SK-N-SH treated with all-trans-retinoic acid at 6 μM for 48 hours (cell line): ENCODE results near the gene TET3.

Experiments
- ATAC-seq: fragments of 200-7000 bp; cut with Tn5 transposase; 3 replicates; pipeline ENCODE4 v1.9.1; 2020; ENCODE audit warnings: mild to moderate bottlenecking, moderate library complexity
- ARNTL ChIP-seq: fragments of 450-650 bp; formaldehyde crosslinking; IDR thresholded peaks from 2 replicates; pipeline ENCODE4 v1.5.0; 2020; ENCODE audit warnings: low read depth, mild to moderate bottlenecking, moderate library complexity, borderline replicate concordance
- BACH2 ChIP-seq: fragments of 250-450 bp; sonication (Bioruptor Pico); IDR thresholded peaks from 2 replicates; pipeline ENCODE4 v1.9.0; 2021; ENCODE audit warnings: mild to moderate bottlenecking, borderline replicate concordance
- CSDC2 ChIP-seq: fragments of 250-450 bp; sonication (Bioruptor Pico); IDR thresholded peaks from 2 replicates; pipeline ENCODE4 v1.5.0; 2020; ENCODE audit warnings: mild to moderate bottlenecking, moderate library complexity
- ESRRG ChIP-seq: fragments of 250-450 bp; sonication (Bioruptor Pico); IDR thresholded peaks from 2 replicates; pipeline ENCODE4 v1.6.1; 2021; ENCODE audit warnings: mild to moderate bottlenecking
- GLIS3 ChIP-seq: fragments of 250-450 bp; sonication (Bioruptor Pico); IDR thresholded peaks from 2 replicates; pipeline ENCODE4 v1.5.0; 2020; ENCODE audit warnings: mild to moderate bottlenecking, moderate library complexity
- ISL1 ChIP-seq: fragments of 250-450 bp; sonication (Bioruptor Pico); IDR thresholded peaks from 2 replicates; pipeline ENCODE4 v2.1.2; 2022; ENCODE audit warnings: mild to moderate bottlenecking, moderate library complexity
- OSR1 ChIP-seq: fragments of 250-450 bp; sonication (Bioruptor Pico); IDR thresholded peaks from 2 replicates; pipeline ENCODE4 v1.8.0; 2022; ENCODE audit warnings: moderate library complexity, mild to moderate bottlenecking, inconsistent platforms
- PPARA ChIP-seq: fragments of 250-450 bp; sonication (Bioruptor Pico); IDR thresholded peaks from 2 replicates; pipeline ENCODE4 v1.5.0; 2020; ENCODE audit warnings: mild to moderate bottlenecking, borderline replicate concordance
- RARB ChIP-seq: fragments of 250-450 bp; sonication (Bioruptor Pico); IDR thresholded peaks from 2 replicates; pipeline ENCODE4 v1.8.0; 2021; ENCODE audit warnings: mild to moderate bottlenecking, moderate library complexity
- SNAI2 ChIP-seq: fragments of 250-450 bp; sonication (Bioruptor Pico); IDR thresholded peaks from 2 replicates; pipeline ENCODE4 v1.5.0; 2020; ENCODE audit warnings: mild to moderate bottlenecking, moderate library complexity
- TCF4 ChIP-seq: fragments of 250-450 bp; sonication (Bioruptor Pico); IDR thresholded peaks from 2 replicates; pipeline ENCODE4 v1.8.0; 2021; ENCODE audit warnings: mild to moderate bottlenecking, moderate library complexity, borderline replicate concordance
- TOX ChIP-seq: fragments of 250-450 bp; sonication (Bioruptor Pico); IDR thresholded peaks from 2 replicates; pipeline ENCODE4 v1.8.0; 2021; ENCODE audit warnings: mild to moderate bottlenecking, moderate library complexity, borderline replicate concordance
- ZC3H10 ChIP-seq: fragments of 250-450 bp; sonication (Bioruptor Pico); IDR thresholded peaks from 2 replicates; pipeline ENCODE4 v1.5.1; 2021; ENCODE audit warnings: mild to moderate bottlenecking, moderate library complexity
- ZFP3 ChIP-seq: fragments of 250-450 bp; sonication (Bioruptor Pico); IDR thresholded peaks from 2 replicates; pipeline ENCODE4 v1.5.0; 2020; ENCODE audit warnings: mild to moderate bottlenecking, moderate library complexity
- ZFP30 ChIP-seq: fragments of 450-650 bp; formaldehyde crosslinking; IDR thresholded peaks from 2 replicates; pipeline ENCODE4 v1.5.0; 2022; ENCODE audit warnings: mild to moderate bottlenecking, moderate library complexity
- ZNF565 ChIP-seq: fragments of 450-650 bp; formaldehyde crosslinking; conservative IDR thresholded peaks from 2 replicates; pipeline ENCODE4 v1.5.0; 2020; ENCODE audit warnings: low read depth, mild to moderate bottlenecking, moderate library complexity
- ZNF70 ChIP-seq: fragments of 450-650 bp; formaldehyde crosslinking; IDR thresholded peaks from 2 replicates; pipeline ENCODE4 v1.5.0; 2020; ENCODE audit warnings: mild to moderate bottlenecking, moderate library complexity
- ZNF8 ChIP-seq: fragments of 450-650 bp; formaldehyde crosslinking; IDR thresholded peaks from 2 replicates; pipeline ENCODE4 v1.5.0; 2020; ENCODE audit warnings: mild to moderate bottlenecking, moderate library complexity
- TF ChIP-seq, protein P1 (sequence below): fragments of 250-450 bp; sonication (Bioruptor Pico); IDR thresholded peaks from 2 replicates; pipeline ENCODE4 v1.8.0; 2020; ENCODE audit warnings: mild to moderate bottlenecking, moderate library complexity, borderline replicate concordance
- TF ChIP-seq, protein P2 (sequence below): fragments of 250-450 bp; sonication (Bioruptor Pico); IDR thresholded peaks from 2 replicates; pipeline ENCODE4 v1.5.1; 2020; ENCODE audit warnings: low read depth, mild to moderate bottlenecking, moderate library complexity
- TF ChIP-seq, protein P3 (sequence below): fragments of 250-450 bp; sonication (Bioruptor Pico); IDR thresholded peaks from 2 replicates; pipeline ENCODE4 v1.5.1; 2021; ENCODE audit warnings: mild to moderate bottlenecking, moderate library complexity
- TF ChIP-seq, protein P4 (sequence below): fragments of 250-450 bp; sonication (Bioruptor Pico); IDR thresholded peaks from 2 replicates; pipeline ENCODE4 v1.8.0; 2021; ENCODE audit warnings: low read depth, mild to moderate bottlenecking, moderate library complexity, borderline replicate concordance
- TF ChIP-seq, protein P5 (sequence below): fragments of 250-450 bp; sonication (Bioruptor Pico); IDR thresholded peaks from 2 replicates; pipeline ENCODE4 v1.5.0; 2020; ENCODE audit warnings: mild to moderate bottlenecking, moderate library complexity

Gene TET3

DNA sequence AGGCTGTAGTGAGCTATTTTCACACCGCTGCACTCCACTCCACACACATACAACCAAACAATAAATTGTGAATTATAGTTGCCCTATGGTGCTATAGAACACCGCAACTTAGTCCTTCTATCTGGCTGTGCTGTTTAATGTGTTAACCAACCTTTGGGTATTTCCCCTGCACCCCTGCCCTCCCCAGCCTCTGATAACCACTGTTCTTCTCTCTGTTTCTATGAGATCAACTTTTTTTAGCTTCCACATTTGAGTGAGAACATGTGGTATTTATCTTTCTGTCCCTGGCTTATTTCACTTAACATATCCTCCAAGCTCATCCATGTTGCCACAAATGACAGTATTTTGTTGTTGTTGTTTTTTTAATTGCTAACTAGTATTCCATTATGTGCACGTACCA is 32.5 kb downstream of the TET3 start:
- ATAC-seq = no peak
- TF ChIP-seq, protein P1, sequence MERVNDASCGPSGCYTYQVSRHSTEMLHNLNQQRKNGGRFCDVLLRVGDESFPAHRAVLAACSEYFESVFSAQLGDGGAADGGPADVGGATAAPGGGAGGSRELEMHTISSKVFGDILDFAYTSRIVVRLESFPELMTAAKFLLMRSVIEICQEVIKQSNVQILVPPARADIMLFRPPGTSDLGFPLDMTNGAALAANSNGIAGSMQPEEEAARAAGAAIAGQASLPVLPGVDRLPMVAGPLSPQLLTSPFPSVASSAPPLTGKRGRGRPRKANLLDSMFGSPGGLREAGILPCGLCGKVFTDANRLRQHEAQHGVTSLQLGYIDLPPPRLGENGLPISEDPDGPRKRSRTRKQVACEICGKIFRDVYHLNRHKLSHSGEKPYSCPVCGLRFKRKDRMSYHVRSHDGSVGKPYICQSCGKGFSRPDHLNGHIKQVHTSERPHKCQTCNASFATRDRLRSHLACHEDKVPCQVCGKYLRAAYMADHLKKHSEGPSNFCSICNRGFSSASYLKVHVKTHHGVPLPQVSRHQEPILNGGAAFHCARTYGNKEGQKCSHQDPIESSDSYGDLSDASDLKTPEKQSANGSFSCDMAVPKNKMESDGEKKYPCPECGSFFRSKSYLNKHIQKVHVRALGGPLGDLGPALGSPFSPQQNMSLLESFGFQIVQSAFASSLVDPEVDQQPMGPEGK (CRISPR knock-in tag) = no peak
- TF ChIP-seq ARNTL (CRISPR knock-in tag) = no peak
- TF ChIP-seq, protein P2, sequence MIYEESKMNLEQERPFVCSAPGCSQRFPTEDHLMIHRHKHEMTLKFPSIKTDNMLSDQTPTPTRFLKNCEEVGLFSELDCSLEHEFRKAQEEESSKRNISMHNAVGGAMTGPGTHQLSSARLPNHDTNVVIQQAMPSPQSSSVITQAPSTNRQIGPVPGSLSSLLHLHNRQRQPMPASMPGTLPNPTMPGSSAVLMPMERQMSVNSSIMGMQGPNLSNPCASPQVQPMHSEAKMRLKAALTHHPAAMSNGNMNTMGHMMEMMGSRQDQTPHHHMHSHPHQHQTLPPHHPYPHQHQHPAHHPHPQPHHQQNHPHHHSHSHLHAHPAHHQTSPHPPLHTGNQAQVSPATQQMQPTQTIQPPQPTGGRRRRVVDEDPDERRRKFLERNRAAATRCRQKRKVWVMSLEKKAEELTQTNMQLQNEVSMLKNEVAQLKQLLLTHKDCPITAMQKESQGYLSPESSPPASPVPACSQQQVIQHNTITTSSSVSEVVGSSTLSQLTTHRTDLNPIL (CRISPR knock-in tag) = no peak
- TF ChIP-seq ZNF8 (CRISPR knock-in tag) = no peak
- no peak for TF ChIP-seq GLIS3 (CRISPR knock-in tag)
- TF ChIP-seq ZC3H10 = no peak
- no peak for TF ChIP-seq BACH2 (CRISPR knock-in tag)
- no peak for TF ChIP-seq ZFP3 (CRISPR knock-in tag)
- TF ChIP-seq ISL1 = no peak
- TF ChIP-seq TOX (CRISPR knock-in tag) = no peak
- no peak for TF ChIP-seq SNAI2 (CRISPR knock-in tag)
- no peak for TF ChIP-seq CSDC2 (CRISPR knock-in tag)
- TF ChIP-seq, protein P3, sequence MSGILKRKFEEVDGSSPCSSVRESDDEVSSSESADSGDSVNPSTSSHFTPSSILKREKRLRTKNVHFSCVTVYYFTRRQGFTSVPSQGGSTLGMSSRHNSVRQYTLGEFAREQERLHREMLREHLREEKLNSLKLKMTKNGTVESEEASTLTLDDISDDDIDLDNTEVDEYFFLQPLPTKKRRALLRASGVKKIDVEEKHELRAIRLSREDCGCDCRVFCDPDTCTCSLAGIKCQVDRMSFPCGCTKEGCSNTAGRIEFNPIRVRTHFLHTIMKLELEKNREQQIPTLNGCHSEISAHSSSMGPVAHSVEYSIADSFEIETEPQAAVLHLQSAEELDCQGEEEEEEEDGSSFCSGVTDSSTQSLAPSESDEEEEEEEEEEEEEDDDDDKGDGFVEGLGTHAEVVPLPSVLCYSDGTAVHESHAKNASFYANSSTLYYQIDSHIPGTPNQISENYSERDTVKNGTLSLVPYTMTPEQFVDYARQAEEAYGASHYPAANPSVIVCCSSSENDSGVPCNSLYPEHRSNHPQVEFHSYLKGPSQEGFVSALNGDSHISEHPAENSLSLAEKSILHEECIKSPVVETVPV = no peak
- TF ChIP-seq, protein P4, sequence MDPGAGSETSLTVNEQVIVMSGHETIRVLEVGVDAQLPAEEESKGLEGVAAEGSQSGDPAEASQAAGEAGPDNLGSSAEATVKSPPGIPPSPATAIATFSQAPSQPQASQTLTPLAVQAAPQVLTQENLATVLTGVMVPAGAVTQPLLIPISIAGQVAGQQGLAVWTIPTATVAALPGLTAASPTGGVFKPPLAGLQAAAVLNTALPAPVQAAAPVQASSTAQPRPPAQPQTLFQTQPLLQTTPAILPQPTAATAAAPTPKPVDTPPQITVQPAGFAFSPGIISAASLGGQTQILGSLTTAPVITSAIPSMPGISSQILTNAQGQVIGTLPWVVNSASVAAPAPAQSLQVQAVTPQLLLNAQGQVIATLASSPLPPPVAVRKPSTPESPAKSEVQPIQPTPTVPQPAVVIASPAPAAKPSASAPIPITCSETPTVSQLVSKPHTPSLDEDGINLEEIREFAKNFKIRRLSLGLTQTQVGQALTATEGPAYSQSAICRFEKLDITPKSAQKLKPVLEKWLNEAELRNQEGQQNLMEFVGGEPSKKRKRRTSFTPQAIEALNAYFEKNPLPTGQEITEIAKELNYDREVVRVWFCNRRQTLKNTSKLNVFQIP (CRISPR knock-in tag) = no peak
- no peak for TF ChIP-seq ESRRG
- no peak for TF ChIP-seq RARB (CRISPR knock-in tag)
- TF ChIP-seq, protein P5, sequence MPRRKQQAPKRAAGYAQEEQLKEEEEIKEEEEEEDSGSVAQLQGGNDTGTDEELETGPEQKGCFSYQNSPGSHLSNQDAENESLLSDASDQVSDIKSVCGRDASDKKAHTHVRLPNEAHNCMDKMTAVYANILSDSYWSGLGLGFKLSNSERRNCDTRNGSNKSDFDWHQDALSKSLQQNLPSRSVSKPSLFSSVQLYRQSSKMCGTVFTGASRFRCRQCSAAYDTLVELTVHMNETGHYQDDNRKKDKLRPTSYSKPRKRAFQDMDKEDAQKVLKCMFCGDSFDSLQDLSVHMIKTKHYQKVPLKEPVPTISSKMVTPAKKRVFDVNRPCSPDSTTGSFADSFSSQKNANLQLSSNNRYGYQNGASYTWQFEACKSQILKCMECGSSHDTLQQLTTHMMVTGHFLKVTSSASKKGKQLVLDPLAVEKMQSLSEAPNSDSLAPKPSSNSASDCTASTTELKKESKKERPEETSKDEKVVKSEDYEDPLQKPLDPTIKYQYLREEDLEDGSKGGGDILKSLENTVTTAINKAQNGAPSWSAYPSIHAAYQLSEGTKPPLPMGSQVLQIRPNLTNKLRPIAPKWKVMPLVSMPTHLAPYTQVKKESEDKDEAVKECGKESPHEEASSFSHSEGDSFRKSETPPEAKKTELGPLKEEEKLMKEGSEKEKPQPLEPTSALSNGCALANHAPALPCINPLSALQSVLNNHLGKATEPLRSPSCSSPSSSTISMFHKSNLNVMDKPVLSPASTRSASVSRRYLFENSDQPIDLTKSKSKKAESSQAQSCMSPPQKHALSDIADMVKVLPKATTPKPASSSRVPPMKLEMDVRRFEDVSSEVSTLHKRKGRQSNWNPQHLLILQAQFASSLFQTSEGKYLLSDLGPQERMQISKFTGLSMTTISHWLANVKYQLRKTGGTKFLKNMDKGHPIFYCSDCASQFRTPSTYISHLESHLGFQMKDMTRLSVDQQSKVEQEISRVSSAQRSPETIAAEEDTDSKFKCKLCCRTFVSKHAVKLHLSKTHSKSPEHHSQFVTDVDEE = no peak
- no peak for TF ChIP-seq TCF4

DNA sequence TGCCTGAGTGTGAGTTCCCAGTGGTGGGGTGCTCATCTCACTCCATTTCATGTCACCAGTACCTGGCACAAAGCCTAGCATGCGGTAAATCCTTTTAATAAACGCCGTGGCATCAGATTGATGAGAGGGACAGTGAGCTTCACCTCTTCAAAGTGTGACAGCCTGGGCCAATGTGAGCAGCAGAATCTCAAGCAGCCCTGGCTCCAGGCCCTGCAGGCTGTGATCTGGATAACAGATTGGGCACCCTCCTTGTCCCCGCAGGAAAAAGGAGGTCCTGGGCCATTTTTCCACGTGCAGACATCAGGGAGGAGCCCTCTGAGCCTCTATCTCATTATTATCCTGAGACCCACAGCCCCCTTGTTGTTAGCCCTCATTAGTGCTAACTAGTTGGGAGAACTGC is 34.8 kb downstream of the TET3 start:
- no peak for TF ChIP-seq CSDC2 (CRISPR knock-in tag)
- no peak for TF ChIP-seq RARB (CRISPR knock-in tag)
- TF ChIP-seq, protein P2 (CRISPR knock-in tag) = no peak
- TF ChIP-seq, protein P4 (CRISPR knock-in tag) = no peak
- TF ChIP-seq ZNF70 (CRISPR knock-in tag) = no peak
- TF ChIP-seq ESRRG = no peak
- TF ChIP-seq, protein P5 = no peak
- no peak for TF ChIP-seq PPARA (CRISPR knock-in tag)
- no peak for TF ChIP-seq ZNF565 (CRISPR knock-in tag)
- no peak for TF ChIP-seq OSR1 (CRISPR knock-in tag)
- TF ChIP-seq ZFP30 = no peak
- TF ChIP-seq, protein P3 = no peak
- no peak for TF ChIP-seq BACH2 (CRISPR knock-in tag)
- TF ChIP-seq ZNF8 (CRISPR knock-in tag) = no peak
- TF ChIP-seq TOX (CRISPR knock-in tag) = no peak
- no peak for TF ChIP-seq GLIS3 (CRISPR knock-in tag)
- TF ChIP-seq TCF4 = no peak
- TF ChIP-seq, all 23 proteins: peak for 0
- no peak for ATAC-seq
